K562 (cell line): ENCODE data around the gene GLRX. TPM values are rescaled to one million over a fixed set of nuclear protein-coding genes. Genes with fewer than 3 reads are reported as not detected.

Experiments
- ATAC-seq: fragments of 200-7000 bp; cut with Tn5 transposase; 3 replicates; pipeline ENCODE4 v1.9.1; 2020; ENCODE audit warnings: moderate library complexity
- BruUV-seq: library from RNA; stranded (reverse); fragments of 400-500 nt; replicated peaks from 2 replicates; lab custom pipeline; 2021; lab: Mats Ljungman, UMichigan
- CTCF ChIA-PET: fragments of 300-600 bp; formaldehyde crosslinking; extraction: SDS; loops from one replicate; lab custom pipeline; 2021; ENCODE audit warnings: low intra/inter-chr PET ratio; lab: Yijun Ruan, JAX
- POLR2A ChIA-PET: fragments of 300-600, 350-650 bp; sonication (Branson Sonifier 250); formaldehyde crosslinking; extraction: SDS; loops from one replicate; lab custom pipeline; 2021; ENCODE audit warnings: antibody characterized with exemption, inconsistent platforms; lab: Yijun Ruan, JAX
- DNase-seq, 4 experiments: peaks; one replicate each; pipeline versions ENCODE4 v3.0.0 to v3.0.0-alpha.2; 2011 to 2018; ENCODE audit warnings: low spot score in 3 of 4, mixed read lengths in 3 of 4; ENCODE audit errors: extremely low read depth in 1 of 4
- FAIRE-seq: peaks from 2 replicates; lab custom pipeline; 2011; peaks lifted over from hg19 to GRCh38; lab: Jason Lieb, UNC
- H2AFZ ChIP-seq: 2 replicates; pipeline ENCODE4 v1.6.0; 2011; ENCODE audit warnings: low read depth, low read length, control low read depth, inconsistent platforms
- H3K27ac ChIP-seq: fragments of 200-600 bp; 3 replicates; pipeline ENCODE4 v1.8.0; 2011; ENCODE audit warnings: low read depth, mild to moderate bottlenecking, control low read depth, inconsistent platforms, low read length, moderate library complexity, mixed read lengths; ENCODE audit errors: extremely low read depth
- H3K27me3 ChIP-seq, 2 experiments: fragments of 300-600 bp in 1 of 2; 2 replicates in 1 of 2; 3 replicates in 1 of 2; pipeline versions ENCODE4 v1.6.0 to v1.8.0; 2011; ENCODE audit warnings: inconsistent platforms in 2 of 2, low read length in 2 of 2, mild to moderate bottlenecking in 1 of 2, mixed read lengths in 1 of 2, moderate library complexity in 1 of 2; ENCODE audit not compliant: control insufficient read depth in 2 of 2, insufficient read depth in 2 of 2
- H3K36me3 ChIP-seq: fragments of 300-600 bp; 3 replicates; pipeline ENCODE4 v1.8.0; 2011; ENCODE audit warnings: mild to moderate bottlenecking, low read length, inconsistent platforms; ENCODE audit not compliant: control insufficient read depth, insufficient read depth
- H3K4me1 ChIP-seq, 2 experiments: fragments of 200-600 bp in 1 of 2; replicated peaks in 1 of 2; 2 replicates in 1 of 2; 3 replicates in 1 of 2; pipeline versions ENCODE4 v1.5.1 to v1.8.0; 2011; ENCODE audit warnings: inconsistent platforms in 2 of 2, low read length in 2 of 2, mild to moderate bottlenecking in 1 of 2, mixed read lengths in 1 of 2, moderate library complexity in 1 of 2; ENCODE audit not compliant: control insufficient read depth in 2 of 2, insufficient read depth in 2 of 2
- H3K4me2 ChIP-seq: 2 replicates; pipeline ENCODE4 v1.6.1; 2011; ENCODE audit warnings: low read length, control low read depth, inconsistent platforms, mixed read lengths; ENCODE audit not compliant: insufficient read depth
- H3K4me3 ChIP-seq: fragments of 200-600 bp; sonication (generic), shearing (Covaris generic); 2 replicates; pipeline ENCODE4 v1.5.1; 2016; ENCODE audit warnings: control low read depth, inconsistent platforms
- H3K79me2 ChIP-seq: fragments of 200-600 bp; 3 replicates; pipeline ENCODE4 v1.8.0; 2011; ENCODE audit warnings: low read length, inconsistent platforms; ENCODE audit not compliant: control insufficient read depth, insufficient read depth
- H3K9ac ChIP-seq, 2 experiments: 2 replicates each; pipeline versions ENCODE4 v1.6.0 to v1.6.1; 2011; ENCODE audit warnings: low read depth in 2 of 2, low read length in 2 of 2, control low read depth in 1 of 2, inconsistent platforms in 1 of 2, mild to moderate bottlenecking in 1 of 2, mixed read lengths in 1 of 2; ENCODE audit not compliant: insufficient read depth in 1 of 2
- H3K9me1 ChIP-seq: one replicate; pipeline ENCODE4 v1.6.0; 2011; ENCODE audit warnings: inconsistent platforms, mild to moderate bottlenecking, low read length, moderate library complexity; ENCODE audit not compliant: control insufficient read depth, insufficient read depth
- H3K9me3 ChIP-seq: replicated peaks from 2 replicates; pipeline ENCODE4 v1.5.1; 2011; ENCODE audit warnings: low read depth, low read length, inconsistent platforms; ENCODE audit not compliant: control insufficient read depth, insufficient read depth
- H4K20me1 ChIP-seq: replicated peaks from 2 replicates; pipeline ENCODE4 v1.6.1; 2011; ENCODE audit warnings: low read length, inconsistent platforms, mixed read lengths; ENCODE audit not compliant: control insufficient read depth, insufficient read depth
- DDX20 ChIP-seq: fragments of 450-650 bp; IDR thresholded peaks from 2 replicates; pipeline ENCODE4 v1.6.1; 2016; ENCODE audit warnings: missing genetic modification characterization, low read depth, mild to moderate bottlenecking, missing compliant biosample characterization, moderate library complexity
- EHMT2 ChIP-seq: fragments of 450-650 bp; IDR thresholded peaks from 2 replicates; pipeline ENCODE4 v1.6.1; 2018; ENCODE audit warnings: antibody characterized with exemption
- GATA2 ChIP-seq: sonication (generic); formaldehyde crosslinking; IDR thresholded peaks from 2 replicates; pipeline ENCODE4 v1.4.0; 2020; ENCODE audit warnings: mild to moderate bottlenecking, missing genetic modification reagents
- GTF2E2 ChIP-seq: fragments of 200-800 bp; sonication (Bioruptor generic); IDR thresholded peaks from 2 replicates; pipeline ENCODE4 v1.6.1; 2016; ENCODE audit warnings: missing genetic modification characterization, missing compliant biosample characterization
- POLR2B ChIP-seq: fragments of 450-650 bp; IDR thresholded peaks from 2 replicates; pipeline ENCODE4 v1.6.1; 2018; ENCODE audit warnings: low read depth; ENCODE audit not compliant: partially characterized antibody
- RBM22 ChIP-seq: fragments of 200-400 bp; formaldehyde crosslinking; IDR thresholded peaks from 2 replicates; pipeline ENCODE4 v1.6.1; 2018; ENCODE audit warnings: low read length, low read depth; ENCODE audit not compliant: poor library complexity, severe bottlenecking
- ZNF12 ChIP-seq: sonication (generic); formaldehyde crosslinking; IDR thresholded peaks from 2 replicates; pipeline ENCODE4 v1.4.0; 2020; ENCODE audit warnings: mild to moderate bottlenecking, missing genetic modification reagents
- WGBS: fragments of 100-300 bp; shearing (Covaris generic); methylation state at CpG from one replicate; pipeline ENCODE4 v1.1.6; 2016; ENCODE audit warnings: low coverage, mixed read lengths; ENCODE audit not compliant: insufficient coverage; ENCODE audit errors: missing lambda C conversion rate; 5-methylcytosine and 5-hydroxymethylcytosine counted together
- in situ Hi-C: fragments of 300-500 bp; cut with MboI; formaldehyde crosslinking; loops from 4 replicates; pipeline ENCODE4 v1.15.0; 2018; ENCODE audit warnings: inconsistent platforms, mixed read lengths
- intact Hi-C: fragments of 100-400 bp; cut with micrococcal nuclease; formaldehyde crosslinking; loops from 2 replicates; pipeline ENCODE4 v1.14.2; 2022
- polyA plus RNA-seq, 8 experiments: library from polyadenylated mRNA; depleted of rRNA in 4 of 8; stranded (reverse) in 5 of 8; unstranded in 3 of 8; fragments of >200 nt; fragmentation: Nextera tagmentation in 2 of 8; fragmentation: Illumina TruSeq in 1 of 8; extraction: Ambion mirVana in 2 of 8; extraction: Trizol in 1 of 8; gene quantifications; 2 replicates each; pipeline versions ENCODE4 v1.2.1 to v1.2.3, GENCODE V29; 2011 to 2014; ENCODE audit warnings: inconsistent platforms in 1 of 8, missing spikeins in 1 of 8
- total RNA-seq, 7 experiments: library from RNA; depleted of rRNA in 6 of 7; stranded (reverse); fragments of >200 nt in 6 of 7; fragmentation: Illumina TruSeq in 2 of 7; extraction: Trizol in 2 of 7; gene quantifications; 2 replicates each; pipeline versions ENCODE4 v1.2.1 to v1.2.3, GENCODE V29; 2011 to 2021; ENCODE audit warnings: low replicate concordance in 1 of 7
- TF ChIP-seq, protein P1 (sequence below): fragments of 250-450 bp; sonication (Bioruptor Pico); IDR thresholded peaks from 2 replicates; pipeline ENCODE4 v1.8.0; 2022; ENCODE audit warnings: moderate library complexity, mild to moderate bottlenecking, inconsistent platforms
- TF ChIP-seq, protein P2 (sequence below): sonication (generic); formaldehyde crosslinking; IDR thresholded peaks from 2 replicates; pipeline ENCODE4 v1.8.0; 2023; ENCODE audit warnings: mild to moderate bottlenecking, missing genetic modification reagents

GLRX gene
- total and polyA plus RNA-seq, 9 of the 15 experiments (the other 6 are each of a cell fraction or from before 2014, with no cell fraction given) = 2.3 to 11.2 (median 4.6) TPM

DNA sequence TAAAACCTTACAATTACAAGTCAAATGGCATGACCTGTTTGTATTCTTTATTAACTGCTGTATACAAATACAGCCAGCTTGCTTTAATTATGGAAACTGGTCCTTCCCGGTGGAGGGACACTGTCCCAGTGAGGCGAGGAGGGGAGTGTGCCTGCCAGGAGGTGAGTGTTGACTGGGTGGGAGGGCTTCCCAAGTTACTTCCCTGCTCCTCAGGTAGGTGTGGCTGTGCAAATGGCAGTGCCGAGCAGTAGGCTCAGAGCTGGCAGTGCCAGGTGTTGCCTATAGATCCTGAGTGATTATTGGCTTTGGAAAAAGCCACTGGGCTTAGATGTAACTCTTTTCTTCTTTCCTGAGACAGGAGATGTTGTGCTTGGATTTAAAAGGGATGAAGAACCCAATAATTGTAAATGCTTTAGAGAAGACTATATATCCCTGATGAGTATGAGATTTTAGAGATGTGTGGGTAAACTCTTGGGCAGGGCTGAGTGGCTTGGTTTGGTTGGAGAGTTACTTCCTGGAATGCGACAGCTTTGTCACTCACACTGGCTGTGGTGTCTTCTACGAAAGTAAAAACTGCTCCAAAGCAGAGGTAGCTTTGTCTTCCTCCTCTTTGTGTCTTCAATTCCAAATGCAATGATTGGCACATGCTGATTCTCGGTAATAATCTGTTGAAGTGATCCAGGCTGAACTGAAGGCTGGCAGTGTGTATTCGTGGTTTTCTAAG, 43.7 kb downstream of the GLRX start:
- peaks cover 83% of the 10 kb centered on the region for H3K36me3 ChIP-seq
- no peak overlapping the region for H3K4me2 ChIP-seq
- intact Hi-C loops = no loop called here
- TF ChIP-seq POLR2B = peak; percentile 15
- no peak for TF ChIP-seq EHMT2
- no TSS peak for BruUV-seq
- in situ Hi-C loops = loop anchor here (5.0 kb wide), 1 partner anchor 68 kb away; no protein-coding TSS in a partner anchor
- no peak overlapping the region for H2AFZ ChIP-seq
- POLR2A ChIA-PET = interaction anchor here (0.7 to 2.3 kb wide), 3 partner anchors 8 to 48 kb away, joined by 3 to 7 read pairs (median 4); partner anchors contain the start of gene RHOBTB3
- H3K4me1 ChIP-seq = no peaks in the 10 kb centered on the region; a peak in 2 of 5 replicates
- CTCF ChIA-PET = interaction anchor here (4.3 kb wide), 1 partner anchor 68 kb away, joined by 63 read pairs; no protein-coding TSS in a partner anchor
- WGBS = 82% methylated on average over 7 of the region's 7 CpGs
- peak overlapping the region in 1 of 2 experiments; percentile 38; a peak in 1 of 4 replicates for H3K9ac ChIP-seq
- no peaks in the 10 kb centered on the region for H3K9me1 ChIP-seq
- H3K27me3 ChIP-seq = no peaks in the 10 kb centered on the region
- no peak for ATAC-seq
- peaks cover 6% of the 10 kb centered on the region; the same call in 1 of the 3 replicates for H3K79me2 ChIP-seq
- H3K27ac ChIP-seq = no peak overlapping the region
- H4K20me1 ChIP-seq = no peaks in the 10 kb centered on the region
- FAIRE-seq = no peak
- no peak for DNase-seq
- no peaks in the 10 kb centered on the region for H3K9me3 ChIP-seq
- no peak overlapping the region for H3K4me3 ChIP-seq

DNA sequence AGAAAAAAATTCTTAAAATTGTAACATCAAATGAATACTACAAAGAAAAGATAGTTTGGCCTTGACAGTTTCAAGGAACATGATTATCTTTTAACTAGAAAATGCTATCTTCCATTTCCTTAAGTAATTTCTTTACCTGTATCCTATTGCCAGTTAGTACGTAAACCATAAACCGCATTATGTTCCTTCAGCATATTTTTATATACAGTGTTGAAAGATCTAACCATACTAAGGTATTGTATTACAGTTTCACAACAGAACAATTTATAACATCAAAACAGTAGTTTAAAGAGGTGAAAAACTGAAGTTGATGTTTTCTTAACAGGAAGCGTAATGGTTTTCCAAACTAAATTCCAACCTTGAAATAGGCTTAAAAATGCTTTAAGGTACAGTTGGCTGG, 45.1 kb downstream of the GLRX start:
- Histone ChIP-seq H3K4me3 (no peak overlapping the region), H3K9me1 (peaks cover 4% of the 10 kb centered on the region), H3K4me2 (no peak overlapping the region), H3K4me1 (peaks cover 5 to 13% of the 10 kb centered on the region in 2 experiments), H2AFZ (no peak overlapping the region), H3K79me2 (peaks cover 4% of the 10 kb centered on the region; the same call in 2 of the 3 replicates), H4K20me1 (0 out of 2 replicates have a peak, but pooled peaks cover 3% of the 10 kb centered on the region), H3K9me3 (no peaks in the 10 kb centered on the region), H3K9ac (no peak overlapping the region), H3K27me3 (no peaks in the 10 kb centered on the region), H3K27ac (no peak overlapping the region), H3K36me3 (peaks cover 86% of the 10 kb centered on the region)
- CTCF ChIA-PET = no interaction called here
- BruUV-seq = no TSS peak
- 98% methylated on average over 3 of the region's 3 CpGs for WGBS
- TF ChIP-seq DDX20 (tag) (no peak), GATA2 (CRISPR knock-in tag) (no peak), ZNF12 (CRISPR knock-in tag) (no peak), GTF2E2 (tag) (no peak), RBM22 (no peak)
- TF ChIP-seq, protein P1, sequence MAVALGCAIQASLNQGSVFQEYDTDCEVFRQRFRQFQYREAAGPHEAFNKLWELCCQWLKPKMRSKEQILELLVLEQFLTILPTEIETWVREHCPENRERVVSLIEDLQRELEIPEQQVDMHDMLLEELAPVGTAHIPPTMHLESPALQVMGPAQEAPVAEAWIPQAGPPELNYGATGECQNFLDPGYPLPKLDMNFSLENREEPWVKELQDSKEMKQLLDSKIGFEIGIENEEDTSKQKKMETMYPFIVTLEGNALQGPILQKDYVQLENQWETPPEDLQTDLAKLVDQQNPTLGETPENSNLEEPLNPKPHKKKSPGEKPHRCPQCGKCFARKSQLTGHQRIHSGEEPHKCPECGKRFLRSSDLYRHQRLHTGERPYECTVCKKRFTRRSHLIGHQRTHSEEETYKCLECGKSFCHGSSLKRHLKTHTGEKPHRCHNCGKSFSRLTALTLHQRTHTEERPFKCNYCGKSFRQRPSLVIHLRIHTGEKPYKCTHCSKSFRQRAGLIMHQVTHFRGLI = no peak
- TF ChIP-seq, protein P2, sequence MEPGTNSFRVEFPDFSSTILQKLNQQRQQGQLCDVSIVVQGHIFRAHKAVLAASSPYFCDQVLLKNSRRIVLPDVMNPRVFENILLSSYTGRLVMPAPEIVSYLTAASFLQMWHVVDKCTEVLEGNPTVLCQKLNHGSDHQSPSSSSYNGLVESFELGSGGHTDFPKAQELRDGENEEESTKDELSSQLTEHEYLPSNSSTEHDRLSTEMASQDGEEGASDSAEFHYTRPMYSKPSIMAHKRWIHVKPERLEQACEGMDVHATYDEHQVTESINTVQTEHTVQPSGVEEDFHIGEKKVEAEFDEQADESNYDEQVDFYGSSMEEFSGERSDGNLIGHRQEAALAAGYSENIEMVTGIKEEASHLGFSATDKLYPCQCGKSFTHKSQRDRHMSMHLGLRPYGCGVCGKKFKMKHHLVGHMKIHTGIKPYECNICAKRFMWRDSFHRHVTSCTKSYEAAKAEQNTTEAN (CRISPR knock-in tag) = no peak
- no peak for FAIRE-seq
- intact Hi-C loops (no loop called here), in situ Hi-C loops (loop anchor here (5.0 kb wide), 1 partner anchor 70 kb away; no protein-coding TSS in a partner anchor)
- no peak for ATAC-seq
- POLR2A ChIA-PET = interaction anchor here (1.3 kb wide), 1 partner anchor 9 kb away, joined by 4 read pairs; no protein-coding TSS in a partner anchor
- no peak for DNase-seq
